SK-N-MC (cell line): ENCODE results near the gene TTC28.
A peak's percentile ranks its signal among the peaks of the same experiment; 100 is the strongest.
"Not testable (repeated sequence)": the region's sequence is repeated elsewhere in the genome, so short reads cannot be mapped to it uniquely, and the experiment has no call there.

Source experiments
- EZH2 ChIP-seq: fragments of 200-600 bp; sonication (generic); IDR thresholded peaks from one replicate; pipeline ENCODE4 v1.6.1; 2017; ENCODE audit warnings: antibody characterized with exemption
- POLR2AphosphoS5 ChIP-seq: IDR thresholded peaks from 2 replicates; pipeline ENCODE4 v1.6.1; 2012; ENCODE audit warnings: mild to moderate bottlenecking, low read depth, low read length, borderline replicate concordance

DNA sequence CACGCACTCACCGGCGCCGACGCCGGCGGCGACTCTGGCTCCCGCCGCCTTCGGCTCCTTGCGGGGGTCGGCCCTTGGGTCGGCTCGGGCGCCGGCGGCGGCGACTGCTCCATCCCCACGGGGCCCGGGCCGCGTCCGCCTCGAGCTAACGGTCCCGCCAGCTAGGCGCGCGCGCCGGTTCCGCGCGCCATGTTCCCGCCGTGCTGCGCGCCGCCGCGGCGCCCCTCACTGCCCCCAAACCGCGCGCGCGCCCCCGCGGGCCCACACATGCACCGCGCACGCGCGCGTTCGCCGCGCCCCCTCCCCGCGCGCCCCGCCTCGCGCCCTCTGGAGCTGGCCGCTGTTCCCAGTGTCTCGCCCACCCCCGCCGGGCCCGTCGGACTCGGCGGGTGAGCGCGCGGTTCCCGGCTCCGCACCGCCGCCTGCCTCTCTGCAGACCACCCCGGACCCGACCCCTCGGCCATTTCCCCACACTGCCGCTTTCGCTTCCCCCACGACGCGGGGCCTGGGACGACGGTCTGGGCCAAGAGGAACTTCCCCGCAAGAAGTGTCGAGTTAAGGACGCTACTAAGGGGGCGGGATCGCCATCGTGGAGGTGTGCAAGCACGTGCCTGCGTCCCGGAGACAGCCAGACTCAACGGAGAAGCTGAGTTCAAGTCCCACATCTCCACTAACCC, at the start of gene TTC28:
- TF ChIP-seq EZH2 = not testable (repeated sequence)
- peak; percentile 53; the same call in 1 of the 2 replicates for TF ChIP-seq POLR2AphosphoS5
